SK-N-MC (cell line): ENCODE measurements around the gene OR6C68.

Source experiments
- EZH2 ChIP-seq: fragments of 200-600 bp; sonication (generic); IDR thresholded peaks from one replicate; pipeline ENCODE4 v1.6.1; 2017; ENCODE audit warnings: antibody characterized with exemption
- POLR2AphosphoS5 ChIP-seq: IDR thresholded peaks from 2 replicates; pipeline ENCODE4 v1.6.1; 2012; ENCODE audit warnings: mild to moderate bottlenecking, low read depth, low read length, borderline replicate concordance

GRCh38 chr12:55495490-55495889 lies 3.3 kb downstream of the OR6C68 start:
- TF ChIP-seq POLR2AphosphoS5, result no peak
- TF ChIP-seq EZH2, result no peak
